GM18517 (cell line): Measurements from ENCODE around the gene MISP.

ENCODE experiments used
- ATAC-seq: cut with Tn5 transposase; IDR thresholded peaks from one replicate; pipeline ENCODE4 v1.9.1; 2021; ENCODE audit warnings: mild to moderate bottlenecking, moderate library complexity; ENCODE audit not compliant: unreplicated experiment

MISP gene

DNA sequence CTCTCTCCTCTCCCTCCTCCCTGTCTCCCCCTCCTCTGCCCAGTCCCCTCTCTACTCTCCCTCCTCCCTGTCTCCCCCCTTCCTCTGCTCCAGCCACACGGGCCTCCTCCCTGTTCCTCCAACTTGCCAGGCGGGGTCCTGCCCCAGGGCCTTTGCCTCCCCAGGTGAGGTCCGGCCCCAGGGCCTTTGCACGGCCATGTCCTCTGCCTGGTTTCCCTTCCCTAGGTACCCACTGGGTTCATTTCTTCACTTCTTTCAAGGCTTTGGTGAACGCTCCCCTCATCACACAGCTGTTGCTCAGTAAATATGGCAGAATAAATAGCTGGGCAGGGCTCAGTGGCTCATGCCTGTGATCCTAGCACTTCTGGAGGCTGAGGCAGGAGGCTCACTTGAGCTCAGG, 21.2 kb downstream of the MISP start:
- ATAC-seq = no peak

DNA sequence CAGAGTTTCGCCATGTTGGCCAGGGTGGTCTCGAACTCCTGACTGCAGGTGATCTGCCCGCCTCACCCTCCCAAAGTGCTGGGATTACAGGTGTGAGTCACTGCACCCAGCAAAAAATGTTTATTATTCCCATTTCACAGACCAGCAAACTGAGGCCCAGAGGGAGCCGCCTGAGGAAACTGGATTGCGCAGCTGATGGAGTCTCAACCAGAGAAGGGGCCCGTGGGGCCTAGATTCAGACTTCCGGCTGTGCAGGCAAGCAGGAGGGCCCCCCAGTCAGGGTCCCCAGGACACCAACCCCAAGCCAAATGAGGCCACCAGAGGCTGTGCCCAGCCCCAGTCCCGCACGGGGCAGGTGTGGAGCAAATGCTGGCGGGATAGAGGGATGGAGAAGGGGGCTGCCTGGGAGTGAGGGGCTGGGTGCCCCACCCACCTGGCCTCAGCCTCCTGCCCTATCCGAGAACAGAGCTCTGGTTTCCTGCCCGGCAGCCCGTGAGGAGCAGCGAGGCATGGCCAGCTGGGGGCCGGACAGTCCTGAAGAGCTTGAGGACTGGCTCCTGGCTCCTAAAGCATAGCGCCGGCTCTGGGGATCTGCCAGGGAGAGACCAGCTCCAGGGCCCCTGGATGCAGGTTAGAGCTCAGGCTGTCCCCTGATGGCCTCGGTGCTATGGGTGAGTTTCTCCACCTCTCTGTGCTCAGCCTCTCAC, 22.0 kb downstream of the MISP start:
- no peak for ATAC-seq

DNA sequence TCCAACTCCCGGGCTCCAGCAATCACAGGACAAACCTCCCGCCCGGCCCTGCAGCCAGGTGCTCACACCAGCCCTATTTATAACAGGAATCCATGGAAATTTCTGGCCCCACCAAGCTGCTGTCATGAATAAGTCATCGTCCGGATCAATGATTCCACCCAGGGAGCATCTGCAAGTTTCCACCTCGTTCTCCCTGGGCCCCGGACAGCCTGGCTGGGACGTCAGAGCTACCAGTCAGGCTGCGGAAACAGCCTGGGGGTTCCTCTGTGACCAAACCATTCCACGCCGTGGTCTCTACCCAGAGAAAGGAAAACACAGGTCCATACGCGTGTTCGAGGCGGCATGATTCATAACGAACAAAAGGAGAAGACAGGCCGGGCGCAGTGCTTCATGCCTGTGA, 25.6 kb downstream of the MISP start:
- ATAC-seq = no peak

DNA sequence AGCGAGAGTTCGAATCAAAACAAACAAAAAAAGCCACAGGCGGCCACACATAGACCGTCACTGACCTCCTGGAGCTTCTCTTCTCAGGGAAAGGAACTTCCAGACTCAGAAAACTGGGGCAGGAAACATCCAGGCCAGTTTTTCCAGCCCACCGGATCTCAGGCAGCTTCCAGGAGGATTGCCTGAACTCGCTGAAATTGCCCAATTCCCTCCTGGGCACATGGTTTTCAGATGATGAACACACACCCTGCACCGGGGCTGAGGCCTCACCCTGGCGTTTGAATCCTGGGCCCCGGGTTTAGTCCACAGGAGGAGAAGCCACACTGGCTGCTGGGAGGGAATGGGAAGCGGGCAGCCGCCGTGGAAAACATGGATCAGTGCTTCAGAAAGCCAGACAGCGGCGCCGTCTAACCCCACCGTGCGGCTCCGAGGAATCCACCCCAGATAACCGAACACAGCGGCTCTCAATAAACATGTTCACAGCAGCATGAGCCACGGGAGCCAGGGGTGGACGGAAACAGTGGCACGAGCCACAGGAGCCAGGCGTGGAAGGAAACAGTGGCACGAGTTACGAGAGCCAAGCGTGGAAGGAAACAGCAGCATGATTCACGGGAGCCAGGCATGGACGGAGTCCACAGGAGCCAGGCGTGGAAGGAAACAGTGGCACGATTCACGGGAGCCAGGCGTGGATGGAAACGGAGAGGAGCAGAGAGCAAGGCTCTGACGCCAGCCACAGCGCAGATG, 28.2 kb downstream of the MISP start:
- ATAC-seq = no peak

DNA sequence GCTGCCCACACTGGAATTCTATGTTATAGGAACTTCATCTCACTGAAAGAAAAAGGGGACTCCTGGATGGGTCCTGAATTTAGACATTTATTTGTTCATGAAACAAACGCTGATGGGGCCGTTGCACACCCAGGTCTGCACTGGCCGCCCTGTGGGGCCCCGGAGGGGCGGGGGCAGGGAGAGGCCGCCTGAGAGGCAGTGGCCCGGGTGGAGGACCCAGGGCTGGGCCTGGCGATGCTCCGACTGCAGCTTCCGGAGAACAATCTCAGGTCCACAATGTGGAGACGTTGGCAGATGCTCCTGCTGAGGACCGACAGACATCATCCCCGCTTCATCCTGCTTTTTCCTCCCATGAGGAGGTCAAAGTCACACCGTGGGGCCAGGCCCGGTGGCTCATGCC, 30.0 kb downstream of the MISP start:
- ATAC-seq = no peak

DNA sequence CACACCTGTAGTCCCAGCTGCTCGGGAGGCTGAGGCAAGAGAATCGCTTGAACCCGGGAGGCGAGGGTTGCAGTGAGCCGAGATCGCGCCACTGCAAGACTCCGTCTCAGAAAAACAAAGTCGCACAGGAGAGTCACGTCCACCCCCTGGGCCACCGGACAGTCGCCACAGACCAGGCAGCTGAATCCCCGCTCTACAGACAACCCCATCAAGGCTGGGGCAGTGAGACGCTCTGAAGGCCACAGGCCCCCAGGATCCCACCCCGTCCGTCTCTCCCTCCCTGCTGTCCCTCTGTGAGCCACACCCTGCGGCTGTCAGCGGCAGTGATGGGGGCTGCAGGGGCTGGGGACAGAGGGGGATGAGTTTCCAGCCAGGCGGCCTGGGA, 30.9 kb downstream of the MISP start:
- no peak for ATAC-seq

DNA sequence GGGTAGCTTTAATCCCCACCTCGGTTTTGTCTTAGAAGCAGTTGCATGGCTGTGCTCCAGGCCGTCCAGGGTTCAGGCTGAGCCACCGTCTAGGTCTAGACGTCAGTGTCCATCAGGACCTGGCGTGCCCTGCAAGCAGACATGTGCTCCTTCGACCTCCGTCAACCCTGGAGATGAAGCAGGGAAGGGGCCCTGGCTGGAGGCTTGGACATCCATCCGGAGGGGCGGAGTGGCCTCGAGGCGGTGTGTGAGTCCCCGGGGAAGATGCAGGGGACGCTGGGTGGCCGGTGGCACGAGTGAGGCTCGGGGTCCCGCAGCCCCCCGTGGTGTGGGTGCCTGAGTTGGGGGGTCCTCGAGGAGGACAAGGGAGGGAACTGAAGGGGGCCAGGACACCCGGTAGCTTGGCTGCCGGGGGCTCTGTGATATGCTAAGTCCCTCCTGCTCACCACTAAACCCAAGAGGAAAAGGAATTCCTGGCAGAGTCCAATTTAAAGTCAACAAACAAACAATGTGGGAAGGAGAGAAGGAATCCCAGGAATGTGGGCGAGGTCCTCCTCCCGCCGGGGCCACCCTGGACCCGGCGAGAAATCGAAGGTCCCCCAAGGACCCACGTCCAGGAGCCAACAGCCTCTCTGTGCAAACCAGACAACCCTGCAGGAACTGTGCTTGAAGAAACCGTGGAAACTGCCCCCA, 31.4 kb downstream of the MISP start:
- ATAC-seq = no peak

DNA sequence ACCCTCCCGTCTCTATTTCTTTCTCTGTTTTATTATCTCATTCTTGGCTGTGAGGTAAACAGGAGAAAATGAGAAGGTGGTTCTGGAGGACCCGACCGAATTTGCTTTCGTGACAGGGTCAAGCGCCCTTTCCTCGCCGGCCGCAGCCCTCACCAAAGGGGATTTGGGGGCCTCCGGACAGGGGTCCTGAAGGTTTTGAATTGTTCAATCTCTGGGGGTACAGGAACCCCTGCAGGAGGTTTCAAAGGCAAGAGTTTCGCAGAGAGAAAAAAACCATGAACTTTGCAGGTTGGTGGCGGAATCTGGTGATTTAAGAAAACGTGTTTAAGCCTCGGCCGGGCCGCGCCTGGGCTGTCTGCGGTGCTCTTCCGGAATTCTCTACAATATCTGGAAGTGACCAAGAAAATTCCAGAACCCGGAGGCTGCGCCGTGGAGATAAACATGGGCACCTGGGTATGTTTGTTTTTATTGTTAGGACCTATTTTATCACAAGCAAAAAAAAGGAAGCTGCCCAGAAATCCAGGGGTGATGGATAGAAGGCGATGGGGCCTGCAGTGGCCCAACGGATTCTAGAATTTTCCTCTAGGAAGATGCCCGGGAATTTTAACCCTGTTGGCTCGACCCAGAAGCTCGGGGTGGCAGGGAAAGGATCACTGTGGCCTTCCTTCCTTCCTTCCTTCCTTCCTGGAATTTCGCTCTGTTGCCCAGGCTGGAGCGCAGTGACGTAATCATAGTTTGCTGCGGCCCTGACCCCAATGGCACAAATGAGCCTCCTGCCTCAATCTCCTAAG, 32.2 kb downstream of the MISP start:
- no peak for ATAC-seq

DNA sequence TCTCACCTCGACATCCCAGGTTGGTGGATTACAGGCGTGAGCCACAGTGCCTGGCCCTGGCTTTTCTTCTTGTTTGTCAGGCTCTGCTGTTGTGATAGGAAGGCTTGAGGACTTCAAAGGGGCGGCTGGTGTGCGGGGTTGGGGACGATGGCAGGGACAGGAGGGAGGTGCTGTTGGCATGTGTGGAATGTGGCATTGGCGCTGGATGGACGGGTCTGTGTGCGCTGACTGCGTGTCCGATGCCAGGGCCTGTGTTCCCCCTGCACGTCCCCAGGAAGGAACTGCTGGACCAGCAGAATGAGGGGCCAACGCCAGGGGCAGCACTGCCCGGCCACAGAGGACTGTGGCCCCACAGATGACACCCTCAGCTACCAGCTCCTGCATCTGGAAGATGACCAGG, 33.6 kb downstream of the MISP start:
- no peak for ATAC-seq

DNA sequence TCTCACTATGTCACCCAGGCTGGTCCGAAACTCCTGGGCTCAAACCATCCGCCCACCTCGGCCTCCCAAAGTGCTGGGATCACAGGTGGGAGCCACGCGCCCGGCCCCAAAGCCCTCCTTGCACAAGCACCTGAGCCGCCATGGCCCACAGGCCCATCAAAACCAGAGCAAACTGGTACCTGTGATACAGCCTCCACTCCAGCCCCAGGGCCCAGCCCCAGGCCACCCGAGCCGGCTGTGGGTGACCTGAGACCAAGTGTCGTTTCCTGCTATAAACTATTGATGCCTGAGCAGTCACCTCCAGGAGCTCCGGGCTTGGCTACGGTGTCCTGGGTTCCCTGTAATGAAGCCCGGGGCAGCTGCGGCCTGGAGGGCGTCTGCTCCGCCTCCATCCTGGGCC, 36.6 kb downstream of the MISP start:
- no peak for ATAC-seq

DNA sequence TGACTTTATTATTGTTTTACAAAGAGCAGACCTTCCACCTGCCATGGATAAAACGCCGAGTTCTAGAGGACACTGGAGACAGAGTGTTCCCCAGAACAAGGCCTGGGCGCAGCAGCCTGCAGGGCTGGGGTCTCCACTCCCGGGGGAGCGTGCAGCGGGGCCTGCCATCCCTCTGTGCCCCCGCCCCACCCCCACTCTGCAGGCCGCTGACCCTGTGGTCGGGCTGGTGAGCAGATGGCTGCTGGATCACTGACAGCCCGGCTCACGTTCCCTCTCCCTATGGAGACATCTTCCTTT, 37.7 kb downstream of the MISP start:
- no peak for ATAC-seq

DNA sequence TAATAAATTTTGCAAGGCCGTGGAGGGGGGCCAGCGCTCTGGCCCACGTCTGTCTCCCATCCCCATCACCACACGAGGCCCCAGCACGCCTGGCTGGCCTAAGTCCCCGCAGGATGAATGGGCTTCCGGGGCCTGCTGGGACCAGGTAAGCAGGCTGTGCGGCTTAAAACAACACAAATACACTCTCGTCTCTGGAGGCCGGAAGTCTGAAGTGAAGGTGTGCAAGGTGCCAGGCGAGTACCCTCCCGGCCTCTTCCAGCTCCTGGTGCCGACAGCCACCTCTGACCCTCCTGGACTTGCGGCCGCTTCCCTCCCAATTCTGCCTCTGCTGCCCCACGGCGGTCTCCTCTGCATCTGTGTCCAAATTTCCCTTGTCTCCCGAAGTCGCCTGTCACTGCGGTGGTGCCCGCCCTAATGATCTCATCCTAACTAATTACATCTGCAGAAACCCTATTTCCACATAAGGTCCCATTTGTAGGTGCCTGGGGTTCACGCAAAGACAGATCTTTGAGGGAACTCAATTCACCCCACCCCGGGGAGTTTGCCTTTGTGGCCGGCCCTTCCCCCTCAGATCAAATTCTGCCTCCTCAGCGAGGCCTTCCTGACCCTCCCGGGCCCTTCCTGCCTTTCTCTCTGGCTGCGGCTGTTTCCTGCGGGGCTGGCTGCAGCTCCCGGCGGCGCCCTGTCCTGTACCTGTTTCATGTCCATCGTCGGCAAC, 38.2 kb downstream of the MISP start:
- ATAC-seq = no peak

DNA sequence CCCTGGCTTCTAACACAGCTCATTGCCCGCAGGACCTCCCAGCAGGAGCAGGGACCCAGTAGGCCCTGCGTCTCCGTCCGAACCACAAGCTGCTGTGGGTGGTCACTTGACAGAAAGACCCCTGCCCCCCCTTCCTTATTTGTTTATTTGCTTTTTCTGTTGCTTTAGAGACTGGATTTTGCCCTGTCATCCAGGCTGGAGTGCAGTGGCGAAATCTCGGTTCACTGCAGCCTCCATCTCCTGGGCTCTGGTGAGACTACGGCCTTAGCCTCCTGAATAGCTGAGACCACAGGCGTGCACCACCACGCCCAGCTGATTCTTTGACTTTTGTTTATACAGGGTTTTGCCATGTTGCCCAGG, 38.8 kb downstream of the MISP start:
- ATAC-seq = no peak

DNA sequence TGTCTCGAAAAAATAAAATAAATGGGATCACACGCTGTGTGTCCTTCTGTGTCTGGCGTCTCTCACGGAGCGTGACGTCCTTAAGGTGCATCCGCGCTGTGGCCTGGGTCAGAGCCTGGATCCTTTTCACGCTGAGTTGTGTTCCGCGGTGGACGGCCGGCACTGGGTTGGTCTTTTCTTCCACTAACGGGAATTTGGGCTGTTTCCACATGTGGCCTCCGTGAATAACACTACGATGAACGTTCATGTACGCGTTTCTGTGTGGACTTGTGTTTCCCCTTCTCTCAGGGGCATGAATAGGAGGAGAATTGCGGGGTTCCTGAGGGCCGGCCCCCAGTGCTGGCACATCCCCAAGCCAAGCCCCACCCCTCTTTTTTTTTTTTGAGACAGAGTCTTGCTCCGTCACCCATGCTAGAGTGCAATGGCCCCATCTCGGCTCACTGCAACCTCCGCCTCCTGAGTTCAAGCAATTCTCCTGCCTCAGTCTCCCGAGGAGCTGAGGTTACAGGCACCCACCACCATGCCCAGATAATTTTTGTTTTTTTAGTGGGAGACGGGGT, 40.2 kb downstream of the MISP start:
- no peak for ATAC-seq

DNA sequence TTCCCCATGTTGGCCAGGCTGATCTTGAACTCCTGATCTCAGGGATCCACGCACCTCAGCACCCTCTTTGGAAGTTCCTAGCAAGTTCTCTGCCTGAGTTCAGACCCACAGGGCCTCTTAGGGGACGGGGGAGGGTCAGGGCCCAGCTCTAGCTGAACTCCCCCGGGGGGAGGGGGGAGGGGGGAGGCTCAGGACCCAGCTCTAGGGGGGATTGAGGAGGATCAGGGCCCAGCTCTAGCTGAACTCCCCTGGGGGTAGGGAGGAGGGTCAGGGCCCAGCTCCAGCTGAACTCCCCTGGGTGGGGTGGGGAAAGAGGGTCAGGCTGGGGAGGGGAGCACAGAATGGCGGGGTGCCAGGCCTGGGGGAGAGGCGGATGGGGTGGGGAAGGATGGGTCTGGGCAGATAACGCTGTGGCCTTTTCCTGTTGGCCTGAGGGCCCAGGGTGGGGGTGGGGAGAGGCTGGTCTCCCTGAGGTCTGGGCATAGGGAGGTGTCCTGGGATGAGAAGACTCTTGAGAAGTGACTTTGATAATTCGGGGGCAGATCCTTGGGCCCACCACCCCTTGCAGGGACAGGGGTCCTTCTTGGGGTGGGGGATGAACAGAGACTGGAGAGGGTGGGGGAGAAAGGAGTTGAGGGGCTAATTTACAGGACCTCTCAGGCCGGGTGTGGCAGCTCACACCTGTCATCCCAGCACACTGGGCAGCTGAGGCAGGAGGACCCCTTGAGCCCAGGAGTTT, 40.8 kb downstream of the MISP start:
- no peak for ATAC-seq

DNA sequence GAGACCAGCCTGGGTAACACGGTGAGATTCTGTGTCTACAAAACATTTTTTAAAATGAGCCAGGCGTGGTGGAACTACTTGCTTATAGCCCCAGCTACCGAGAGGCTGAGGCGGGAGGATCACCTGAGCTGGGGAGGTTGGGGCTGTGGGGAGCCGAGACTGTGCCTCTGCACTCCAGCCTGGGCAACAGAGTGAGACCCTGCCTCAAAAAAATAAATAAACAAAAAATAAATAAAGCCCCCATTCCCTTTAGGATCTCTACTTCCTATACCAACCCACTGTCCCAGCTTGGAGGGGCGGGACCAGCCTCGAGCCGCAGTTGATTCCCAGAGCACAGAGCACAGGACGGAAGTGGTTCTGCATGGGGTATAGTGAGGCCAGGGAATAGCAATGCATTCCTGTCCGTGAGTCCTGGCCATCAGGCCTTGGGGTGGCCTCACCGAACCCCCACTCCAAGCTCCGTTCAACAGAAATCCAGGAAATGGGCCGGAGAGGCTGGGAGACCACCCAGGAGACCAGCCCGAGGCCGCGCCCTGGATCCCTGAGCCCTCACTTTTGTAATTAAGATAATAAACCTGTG, 41.5 kb downstream of the MISP start:
- ATAC-seq = no peak

DNA sequence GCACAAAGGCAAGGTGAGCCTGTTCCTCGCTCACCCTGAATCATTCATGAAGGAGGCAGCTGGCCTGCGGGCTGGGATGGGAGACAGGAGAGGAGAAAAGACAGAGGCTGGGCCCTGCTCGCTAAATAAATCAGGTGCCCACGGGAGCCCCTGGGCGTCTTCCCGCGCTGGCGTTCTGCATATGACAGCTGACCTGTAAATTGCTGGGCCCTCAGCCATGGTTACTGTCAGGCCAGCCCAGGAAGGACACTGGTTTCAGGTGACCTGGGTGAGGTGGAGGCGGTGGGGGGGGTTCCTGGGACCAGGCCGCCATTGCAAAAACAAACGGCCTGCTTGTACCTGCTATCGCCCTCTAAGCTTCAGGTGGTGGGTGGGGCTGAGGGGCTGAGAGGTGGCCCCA, 42.9 kb downstream of the MISP start:
- no peak for ATAC-seq

DNA sequence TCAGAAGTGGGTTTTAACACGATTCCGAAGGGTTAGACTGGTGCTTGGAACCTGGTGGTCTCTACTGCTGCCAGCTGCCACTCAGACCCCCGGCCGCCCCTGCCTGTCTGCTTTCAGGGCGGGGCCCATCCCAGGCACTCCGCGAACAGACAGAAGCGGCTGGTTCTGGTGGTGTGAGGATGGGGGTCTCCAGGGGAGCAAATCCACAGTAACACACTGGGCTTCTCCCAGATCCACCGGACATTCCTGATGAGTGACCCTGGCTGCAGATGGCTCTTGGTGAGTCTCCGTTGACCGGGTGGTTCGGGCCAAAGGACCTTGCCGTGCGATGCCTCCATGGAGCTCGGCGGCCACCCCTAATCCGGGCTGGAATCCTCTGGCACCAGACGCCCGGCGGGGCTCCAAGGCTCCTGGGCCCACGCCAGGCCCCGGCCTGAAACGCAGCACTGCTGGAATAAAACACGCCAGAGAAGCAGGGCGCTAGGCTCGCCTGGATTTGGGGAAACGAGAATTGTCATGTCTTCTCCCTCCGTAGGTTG, 44.2 kb downstream of the MISP start:
- ATAC-seq = no peak
